Ovary (tissue), 9 donors: ENCODE measurements around the gene RAB39A. TPM values are rescaled to one million over a fixed set of nuclear protein-coding genes. Genes with fewer than 3 reads are reported as not detected.
"Not testable (repeated sequence)": the region's sequence is repeated elsewhere in the genome, so short reads cannot be mapped to it uniquely, and the experiment has no call there.

Experiments used
- DNase-seq, 5 donors: peaks; one replicate each; pipeline ENCODE4 v3.0.0-alpha.2; 2019 to 2020
- H3K27ac ChIP-seq, 2 donors: fragments of 200-600 bp; one replicate each; pipeline versions ENCODE4 v1.5.1 to v1.8.0; 2019 to 2022
- H3K27me3 ChIP-seq: fragments of 200-600 bp; one replicate; pipeline ENCODE4 v1.8.0; 2022
- H3K36me3 ChIP-seq: fragments of 200-600 bp; sonication (generic); one replicate; pipeline ENCODE4 v1.5.1; 2019
- H3K4me1 ChIP-seq: one replicate; pipeline ENCODE4 v1.8.1; 2013; ENCODE audit warnings: mild to moderate bottlenecking, moderate library complexity; ENCODE audit not compliant: insufficient read depth
- H3K4me3 ChIP-seq: fragments of 200-600 bp; sonication (generic); one replicate; pipeline ENCODE4 v1.5.1; 2017
- H3K9me3 ChIP-seq, 2 donors: fragments of 200-600 bp in 1 of 2; sonication (generic) in 1 of 2; one replicate each; pipeline versions ENCODE4 v1.5.1 to v1.8.1; 2013 to 2019; ENCODE audit warnings: mild to moderate bottlenecking in 1 of 2, moderate library complexity in 1 of 2
- CTCF ChIP-seq, 3 donors: fragments of 450-650 bp in 2 of 3; fragments of 200-600 bp in 1 of 3; IDR thresholded peaks; one replicate each; pipeline versions ENCODE4 v1.5.1 to v1.8.0; 2016 to 2022; ENCODE audit warnings: antibody characterized with exemption in 3 of 3, mild to moderate bottlenecking in 1 of 3
- EP300 ChIP-seq: sonication (generic); formaldehyde crosslinking; IDR thresholded peaks from one replicate; pipeline ENCODE4 v1.6.1; 2017; ENCODE audit warnings: antibody characterized with exemption
- POLR2A ChIP-seq: fragments of 450-650 bp; IDR thresholded peaks from one replicate; pipeline ENCODE4 v1.6.1; 2017; ENCODE audit warnings: antibody characterized with exemption, mild to moderate bottlenecking, moderate library complexity
- WGBS, 3 donors: extraction: QIAGEN DNeasy Blood & Tissue Kit in 1 of 3; methylation state at CpG; one replicate each; pipeline versions ENCODE4 v1.1.5 to v1.1.7; 2013 to 2017; 5-methylcytosine and 5-hydroxymethylcytosine counted together
- intact Hi-C, 4 donors: fragments of 100-400 bp; cut with DNase I; formaldehyde crosslinking; loops; one replicate each; pipeline versions ENCODE4 v1.11.0 to v1.15.1; 2022 to 2023
- polyA plus RNA-seq, 2 donors: library from polyadenylated mRNA; stranded (reverse); fragments of 200-250 nt in 1 of 2; fragments of 350-450 nt in 1 of 2; fragmentation: Illumina TruSeq in 1 of 2; extraction: RNeasy Lipid Tissue Mini Kit (QIAGEN cat#74804) in 1 of 2; gene quantifications; one replicate each; pipeline ENCODE4 v1.2.3, GENCODE V29; 2013 to 2014
- total RNA-seq, 7 donors: library from RNA; depleted of rRNA in 2 of 7; stranded (reverse); fragments of >200 nt in 2 of 7; fragmentation: NEBNext Ultra II Directional in 3 of 7; extraction: Animal tissue kit (Norgen Biotek cat#: 25700) in 3 of 7; gene quantifications; one replicate each; pipeline versions ENCODE4 v1.1.0 to v1.2.4, GENCODE V29; 2016 to 2023
- donor health status: DM: no; HTN: no; CAD: no; lungs with moderate emphysema.
- donor health status: DM: no; HTN: no; CAD: no.
- donor health status: Bipolar disorder and iron deficiency.
- donor health status: DM: yes; HTN: yes; CAD: no.
- donor health status: DM: no; HTN: no; CAD: no.
- donor health status: DM: yes; HTN: yes; CAD: no.

Gene RAB39A
- total and polyA plus RNA-seq, 9 donors, result 0.04 to 2.1 (median 0.43) TPM

GRCh38 chr11:107908211-107908610 lies 20.0 kb upstream of the RAB39A start:
- H3K4me1 ChIP-seq, result no peaks in the 10 kb centered on the region
- 57 to 81% (median 66%) methylated on average over 23 of the region's 23 CpGs for WGBS, 3 donors
- no peaks in the 10 kb centered on the region for H3K9me3 ChIP-seq
- intact Hi-C loops, result no loop called here
- no peak overlapping the region for H3K27ac ChIP-seq
- TF ChIP-seq POLR2A (no peak), EP300 (no peak), CTCF (IDR thresholded peaks at IDR 0.05) (no peak)
- no peaks in the 10 kb centered on the region for H3K27me3 ChIP-seq
- DNase-seq, result no peak
- no peak overlapping the region for H3K4me3 ChIP-seq
- H3K36me3 ChIP-seq, result no peaks in the 10 kb centered on the region

- H3K9me3 ChIP-seq, H3K4me1 ChIP-seq, H3K27ac ChIP-seq, H3K27me3 ChIP-seq, DNase-seq, intact Hi-C loops, H3K4me3 ChIP-seq, H3K36me3 ChIP-seq: not testable (repeated sequence)
- 93 to 95% (median 94%) methylated on average over 16 to 33 of the region's 38 CpGs for WGBS, 3 donors
Measured at GRCh38 chr11:107912415-107912814, 15.8 kb upstream of the RAB39A start.

- no peak for TF ChIP-seq POLR2A
- no peak for TF ChIP-seq CTCF (IDR thresholded peaks at IDR 0.05)
- no peak for TF ChIP-seq EP300
- intact Hi-C loops, result no loop called here
Measured at GRCh38 chr11:107915229-107915628, 13.0 kb upstream of the RAB39A start.

GRCh38 chr11:107916671-107917241 lies 11.5 kb upstream of the RAB39A start:
- Histone ChIP-seq H3K4me1 (no peaks in the 10 kb centered on the region), H3K27ac (no peak overlapping the region), H3K36me3 (no peaks in the 10 kb centered on the region), H3K27me3 (no peaks in the 10 kb centered on the region), H3K4me3 (no peak overlapping the region), H3K9me3 (no peaks in the 10 kb centered on the region)
- TF ChIP-seq EP300 (no peak), POLR2A (no peak), CTCF (IDR thresholded peaks at IDR 0.05) (no peak)
- intact Hi-C loops, result no loop called here
- DNase-seq, result no peak
- WGBS, 3 donors, result 26 to 29% (median 28%) methylated on average over 10 to 13 of the region's 13 CpGs

More at GRCh38 chr11:107915229-107915628, 13.0 kb upstream of the RAB39A start:
- Histone ChIP-seq H3K4me3 (no peak overlapping the region), H3K36me3 (no peaks in the 10 kb centered on the region), H3K27me3 (no peaks in the 10 kb centered on the region), H3K9me3 (no peaks in the 10 kb centered on the region), H3K4me1 (no peaks in the 10 kb centered on the region), H3K27ac (no peak overlapping the region)
- no peak for DNase-seq
- 88 to 94% (median 92%) methylated on average over 5 of the region's 5 CpGs for WGBS, 3 donors

- intact Hi-C loops, result no loop called here
- Histone ChIP-seq H3K4me3 (no peak overlapping the region), H3K36me3 (no peaks in the 10 kb centered on the region), H3K27ac (no peak overlapping the region), H3K27me3 (no peaks in the 10 kb centered on the region), H3K9me3 (no peaks in the 10 kb centered on the region), H3K4me1 (no peaks in the 10 kb centered on the region)
- 60 to 74% (median 67%) methylated on average over 1 of the region's 1 CpG for WGBS, 3 donors
- TF ChIP-seq EP300 (no peak), CTCF (IDR thresholded peaks at IDR 0.05) (no peak), POLR2A (no peak)
- DNase-seq, result no peak
Measured at GRCh38 chr11:107921997-107922396, 6.3 kb upstream of the RAB39A start.

GRCh38 chr11:107923519-107923918 lies 4.7 kb upstream of the RAB39A start:
- 39 to 63% (median 54%) methylated on average over 1 of the region's 1 CpG for WGBS, 3 donors
- intact Hi-C loops, H3K4me3 ChIP-seq: not testable (repeated sequence)

More at GRCh38 chr11:107923519-107923918, 4.7 kb upstream of the RAB39A start:
- H3K27me3 ChIP-seq, H3K27ac ChIP-seq, H3K4me1 ChIP-seq, DNase-seq, H3K9me3 ChIP-seq, H3K36me3 ChIP-seq: not testable (repeated sequence)
